HepG2 (cell line): ENCODE data around the gene KCNAB3. TPM values are rescaled to one million over a fixed set of nuclear protein-coding genes. Genes with fewer than 3 reads are reported as not detected.

Experiments used
- CBFB ChIP-seq: sonication (generic); formaldehyde crosslinking; IDR thresholded peaks from 2 replicates; pipeline ENCODE4 v1.4.0; 2020; ENCODE audit warnings: missing genetic modification reagents
- GATAD1 ChIP-seq: IDR thresholded peaks from 2 replicates; pipeline ENCODE4 v1.6.1; 2016; ENCODE audit warnings: missing genetic modification reagents, missing compliant biosample characterization
- GATAD2A ChIP-seq: IDR thresholded peaks from 2 replicates; pipeline ENCODE4 v1.6.1; 2016
- HDAC2 ChIP-seq: sonication (generic); formaldehyde crosslinking; IDR thresholded peaks from 2 replicates; pipeline ENCODE4 v1.4.0; 2020; ENCODE audit warnings: missing genetic modification reagents
- MIXL1 ChIP-seq: IDR thresholded peaks from 2 replicates; pipeline ENCODE4 v1.6.1; 2016
- NFIB ChIP-seq: sonication (generic); formaldehyde crosslinking; IDR thresholded peaks from 2 replicates; pipeline ENCODE4 v1.9.0; 2021; ENCODE audit warnings: missing genetic modification reagents, mild to moderate bottlenecking, borderline replicate concordance
- NR2F6 ChIP-seq, 2 experiments: IDR thresholded peaks; 2 replicates each; pipeline ENCODE4 v1.6.1; 2016; ENCODE audit warnings: antibody characterized with exemption in 1 of 2, mild to moderate bottlenecking in 1 of 2
- RXRB ChIP-seq: IDR thresholded peaks from 2 replicates; pipeline ENCODE4 v1.6.1; 2016; ENCODE audit warnings: borderline replicate concordance, missing genetic modification reagents, missing compliant biosample characterization
- STAG1 ChIP-seq: sonication (generic); formaldehyde crosslinking; IDR thresholded peaks from 2 replicates; pipeline ENCODE4 v1.4.0; 2020; ENCODE audit warnings: missing genetic modification reagents
- ZNF101 ChIP-seq: sonication (generic); formaldehyde crosslinking; IDR thresholded peaks from 2 replicates; pipeline ENCODE4 v1.4.0; 2020; ENCODE audit warnings: mild to moderate bottlenecking, low read depth, missing genetic modification reagents, borderline replicate concordance
- ZNF580 ChIP-seq: IDR thresholded peaks from 2 replicates; pipeline ENCODE4 v1.6.1; 2016; ENCODE audit warnings: low read depth, borderline replicate concordance
- ZNF615 ChIP-seq: sonication (generic); formaldehyde crosslinking; IDR thresholded peaks from 2 replicates; pipeline ENCODE4 v1.5.0; 2020; ENCODE audit warnings: mild to moderate bottlenecking, missing genetic modification reagents, borderline replicate concordance
- ZNF616 ChIP-seq: sonication (generic); formaldehyde crosslinking; IDR thresholded peaks from 2 replicates; pipeline ENCODE4 v1.5.0; 2020; ENCODE audit warnings: low read depth, mild to moderate bottlenecking, missing genetic modification reagents
- polyA plus RNA-seq, 8 experiments: library from polyadenylated mRNA; depleted of rRNA in 3 of 8; stranded (reverse) in 7 of 8; unstranded in 1 of 8; fragments of >200 nt; fragmentation: Illumina TruSeq in 4 of 8; extraction: Trizol in 4 of 8; gene quantifications; 2 replicates each; pipeline versions ENCODE4 v1.2.1 to v1.2.3, GENCODE V29; 2011 to 2016; ENCODE audit warnings: low read depth in 4 of 8, missing spikeins in 1 of 8, mixed read lengths in 1 of 8; ENCODE audit not compliant: insufficient read depth in 1 of 8
- total RNA-seq, 5 experiments: library from RNA; depleted of rRNA; stranded (reverse); fragments of >200 nt; fragmentation: Illumina TruSeq; extraction: Trizol; gene quantifications; 2 replicates each; pipeline ENCODE4 v1.2.3, GENCODE V29; 2016; ENCODE audit warnings: low read depth in 1 of 5
- TF ChIP-seq, protein P1 (sequence below): sonication (generic); formaldehyde crosslinking; IDR thresholded peaks from 2 replicates; pipeline ENCODE4 v1.4.0; 2020; ENCODE audit warnings: missing genetic modification reagents, mild to moderate bottlenecking, borderline replicate concordance
- TF ChIP-seq, protein P2 (sequence below): sonication (generic); formaldehyde crosslinking; IDR thresholded peaks from 2 replicates; pipeline ENCODE4 v1.4.0; 2020; ENCODE audit warnings: mild to moderate bottlenecking, missing genetic modification reagents

KCNAB3 gene
- total and polyA plus RNA-seq, 2 of the 13 experiments (the other 11 are each of a cell fraction or from before 2014, with no cell fraction given) = 0.29 to 0.88 TPM

GRCh38 chr17:7912927-7913524, 16.6 kb downstream of the KCNAB3 start (continued):
- TF ChIP-seq, protein P1, sequence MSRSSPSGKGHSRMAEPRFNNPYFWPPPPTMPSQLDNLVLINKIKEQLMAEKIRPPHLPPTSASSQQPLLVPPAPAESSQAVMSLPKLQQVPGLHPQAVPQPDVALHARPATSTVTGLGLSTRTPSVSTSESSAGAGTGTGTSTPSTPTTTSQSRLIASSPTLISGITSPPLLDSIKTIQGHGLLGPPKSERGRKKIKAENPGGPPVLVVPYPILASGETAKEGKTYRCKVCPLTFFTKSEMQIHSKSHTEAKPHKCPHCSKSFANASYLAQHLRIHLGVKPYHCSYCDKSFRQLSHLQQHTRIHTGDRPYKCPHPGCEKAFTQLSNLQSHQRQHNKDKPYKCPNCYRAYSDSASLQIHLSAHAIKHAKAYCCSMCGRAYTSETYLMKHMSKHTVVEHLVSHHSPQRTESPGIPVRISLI (CRISPR knock-in tag) = peak; percentile 96
- TF ChIP-seq ZNF101 (CRISPR knock-in tag) = no peak
- no peak for TF ChIP-seq NFIB (CRISPR knock-in tag)
- no peak for TF ChIP-seq ZNF580 (CRISPR knock-in tag)
- TF ChIP-seq CBFB (CRISPR knock-in tag) = no peak
- TF ChIP-seq, protein P2, sequence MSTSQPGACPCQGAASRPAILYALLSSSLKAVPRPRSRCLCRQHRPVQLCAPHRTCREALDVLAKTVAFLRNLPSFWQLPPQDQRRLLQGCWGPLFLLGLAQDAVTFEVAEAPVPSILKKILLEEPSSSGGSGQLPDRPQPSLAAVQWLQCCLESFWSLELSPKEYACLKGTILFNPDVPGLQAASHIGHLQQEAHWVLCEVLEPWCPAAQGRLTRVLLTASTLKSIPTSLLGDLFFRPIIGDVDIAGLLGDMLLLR (CRISPR knock-in tag) = no peak
- TF ChIP-seq GATAD2A (CRISPR knock-in tag) = no peak
- TF ChIP-seq MIXL1 (CRISPR knock-in tag) = 0 out of 2 replicates have a peak, but pooled peaks have one; percentile 26
- TF ChIP-seq RXRB (CRISPR knock-in tag) = peak; percentile 35; the same call in 1 of the 2 replicates
- 0 out of 2 replicates have a peak, but pooled peaks have one; percentile 21 for TF ChIP-seq GATAD1 (CRISPR knock-in tag)
- TF ChIP-seq ZNF616 (CRISPR knock-in tag) = no peak
- no peak for TF ChIP-seq NR2F6 (IDR thresholded peaks at IDR 0.05)
- TF ChIP-seq NR2F6 (CRISPR knock-in tag; IDR thresholded peaks at IDR 0.05) = no peak
- TF ChIP-seq STAG1 = peak; percentile 81
- no peak for TF ChIP-seq ZNF615
- TF ChIP-seq HDAC2 (CRISPR knock-in tag) = no peak
